Measurements from ENCODE around the gene NAALADL2.

Gene NAALADL2

DNA sequence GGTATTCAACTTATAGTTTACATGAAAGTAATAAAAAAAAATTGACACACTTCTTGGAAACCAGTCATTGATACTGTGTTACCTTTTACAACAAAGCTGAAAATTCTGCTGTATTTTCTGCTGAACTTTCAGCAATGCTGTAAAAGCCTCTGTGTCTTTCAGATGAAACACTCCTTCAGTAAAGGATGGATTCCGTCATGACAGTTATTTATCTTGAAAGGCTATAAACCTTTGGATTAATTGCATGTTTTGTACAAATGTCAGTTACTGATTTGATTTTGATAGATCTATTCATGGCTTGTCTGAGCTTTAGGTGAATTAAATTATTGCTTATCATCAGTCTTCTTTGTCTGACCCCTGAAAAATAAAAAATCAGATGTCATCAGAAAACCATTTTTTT is 355.1 kb downstream of the NAALADL2 start:
- DNase-seq = no peak

DNA sequence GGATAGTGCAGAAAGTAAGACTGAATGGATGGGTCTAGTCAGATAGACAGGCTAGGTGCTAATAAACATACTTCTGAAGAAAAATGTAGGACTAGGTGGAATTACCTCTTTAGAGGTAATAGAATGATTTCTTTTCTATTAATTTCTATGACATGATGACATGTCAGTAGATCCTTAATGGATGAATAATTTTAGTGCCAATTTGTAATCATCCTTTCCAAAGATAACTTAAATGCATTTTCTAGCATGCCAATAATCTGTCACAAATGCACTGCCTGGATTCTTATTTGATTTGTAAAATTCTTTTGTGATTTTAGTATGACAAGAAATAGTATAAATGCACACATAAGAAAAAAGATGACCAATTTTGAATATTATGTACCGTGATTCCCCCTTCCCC is 356.7 kb downstream of the NAALADL2 start:
- no peak for DNase-seq

DNA sequence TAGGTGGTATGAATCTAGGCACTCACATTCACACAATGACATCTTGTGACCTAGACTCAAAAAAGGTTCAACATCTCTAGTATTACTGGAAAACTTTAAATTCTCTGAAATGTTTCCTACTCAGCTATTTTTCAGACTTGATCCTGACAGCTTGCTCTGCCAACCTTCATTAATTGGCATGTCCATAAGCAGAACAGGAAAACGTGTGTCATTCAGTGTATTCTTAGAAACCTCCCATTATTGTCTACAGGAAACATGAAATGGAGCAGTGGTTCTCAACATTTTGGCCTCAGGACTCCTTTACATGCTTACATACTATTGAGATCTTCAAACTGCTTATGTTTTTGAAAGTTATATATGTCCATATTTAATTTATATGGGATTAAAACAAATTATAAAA is 363.2 kb downstream of the NAALADL2 start:
- no peak for DNase-seq

DNA sequence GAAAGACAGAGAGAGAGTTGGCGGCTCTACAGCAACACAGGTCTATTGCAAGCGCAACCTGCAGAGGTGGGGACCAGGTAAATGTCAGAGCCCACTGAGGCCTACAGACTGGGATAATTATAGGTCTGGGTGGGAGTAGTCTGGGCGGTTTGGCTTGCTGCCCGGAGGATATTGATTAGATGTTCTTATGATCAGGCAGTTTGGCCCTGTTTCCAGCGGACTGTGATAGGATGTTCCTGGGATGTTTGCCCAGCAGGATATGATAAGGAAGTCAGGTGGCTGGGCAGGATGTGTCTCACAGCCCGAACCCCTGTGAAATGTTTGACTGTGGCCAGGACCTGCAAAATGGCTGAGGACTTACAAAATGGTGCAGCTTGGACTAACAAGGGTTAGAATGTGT is 364.9 kb downstream of the NAALADL2 start:
- no peak for DNase-seq

DNA sequence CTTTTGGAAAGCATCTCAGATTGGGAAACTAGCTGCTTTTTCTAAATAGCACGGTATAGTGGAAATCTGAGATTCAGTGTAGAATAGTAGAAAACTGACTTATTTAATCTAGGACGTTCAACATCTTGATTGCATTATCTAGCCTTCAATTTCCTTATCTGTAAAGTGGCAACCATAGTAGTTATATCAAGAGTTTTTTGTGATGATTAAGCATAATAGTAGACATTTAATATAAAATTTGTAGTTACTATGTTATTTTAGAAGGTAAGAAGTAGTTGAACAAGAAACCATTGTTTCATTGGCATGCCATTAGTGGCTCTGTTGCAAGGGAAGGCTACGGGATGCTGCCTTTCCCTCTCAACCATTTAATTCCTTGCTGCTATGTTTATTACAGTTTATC is 367.3 kb downstream of the NAALADL2 start:
- DNase-seq = no peak

DNA sequence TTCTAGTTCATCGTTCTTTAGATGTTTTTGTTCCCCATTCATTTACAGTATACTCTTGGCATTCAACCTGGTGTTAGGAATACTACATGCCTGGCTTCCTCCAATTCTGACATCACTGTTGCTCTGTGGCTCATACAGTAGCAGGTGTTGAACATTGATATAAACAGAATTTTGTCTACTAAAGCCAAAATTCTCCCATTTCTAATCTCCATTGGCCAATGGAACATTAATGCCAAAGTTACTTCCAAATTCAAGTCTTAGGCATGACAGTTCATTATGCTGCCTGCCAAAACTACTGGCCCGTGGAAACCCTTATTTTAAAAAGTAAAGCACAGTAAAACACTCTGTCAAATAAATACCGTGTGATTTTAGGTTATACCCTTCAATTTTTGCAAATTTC is 368.0 kb downstream of the NAALADL2 start:
- DNase-seq = no peak

DNA sequence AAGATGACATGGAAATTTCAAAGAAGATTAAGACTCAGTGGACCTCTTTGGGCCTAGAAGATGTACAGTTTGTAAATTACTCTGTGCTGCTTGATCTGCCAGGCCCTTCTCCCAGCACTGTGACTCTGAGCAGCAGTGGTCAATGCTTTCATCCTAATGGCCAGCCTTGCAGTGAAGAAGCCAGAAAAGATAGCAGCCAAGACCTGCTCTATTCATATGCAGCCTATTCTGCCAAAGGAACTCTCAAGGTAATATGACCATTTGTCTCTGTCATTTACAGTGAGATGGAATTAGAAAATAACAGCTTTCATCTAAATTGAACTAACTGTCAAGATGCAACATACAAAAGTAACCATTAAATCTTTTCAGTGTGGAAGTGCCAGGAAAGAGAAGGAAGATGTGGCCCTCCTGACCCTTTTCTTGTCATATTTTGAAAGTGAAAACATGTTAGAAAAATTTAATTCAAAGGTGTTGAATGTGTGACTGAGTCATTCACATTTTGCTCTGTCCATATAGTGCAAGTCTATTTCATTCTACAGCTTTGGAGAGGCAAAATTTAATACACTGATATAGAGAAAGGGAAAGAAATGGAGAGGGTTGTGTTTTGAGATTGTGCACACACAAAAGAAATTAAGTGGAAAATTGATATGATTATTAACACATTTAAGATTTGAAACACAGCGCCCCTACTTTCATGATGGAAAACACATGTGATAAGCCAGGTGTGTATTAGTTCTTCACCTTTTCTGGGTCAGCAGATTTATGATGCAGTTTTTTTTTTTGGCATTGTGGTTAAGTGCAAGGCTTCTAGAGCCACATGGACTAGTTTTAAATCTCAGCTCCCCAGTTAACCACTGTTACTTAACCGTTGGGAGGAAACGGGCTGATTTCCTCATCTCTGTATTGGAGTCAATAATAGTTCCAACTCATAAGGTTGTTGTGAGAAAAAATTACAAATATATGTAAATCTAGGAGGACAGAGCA is 375.1 kb downstream of the NAALADL2 start:
- no peak for DNase-seq

DNA sequence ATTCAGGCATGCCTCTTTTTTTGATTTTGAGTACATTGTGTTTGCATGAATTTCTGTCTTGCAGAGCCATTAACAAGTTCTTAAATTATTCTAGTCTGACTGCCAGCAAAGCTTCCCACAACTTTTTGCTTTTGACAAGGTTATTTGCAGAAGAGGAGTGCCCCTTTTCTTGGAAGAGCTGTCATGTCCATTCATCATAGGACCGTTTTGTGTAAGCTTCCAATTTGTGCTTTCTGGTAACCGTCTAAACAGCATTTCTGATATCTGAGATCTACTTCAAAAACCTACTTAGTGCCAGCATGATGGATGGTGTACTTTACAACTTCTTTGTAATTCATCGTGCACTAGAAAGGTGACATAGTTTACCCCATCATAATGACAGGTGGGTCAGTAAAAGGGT is 379.7 kb downstream of the NAALADL2 start:
- no peak for DNase-seq

DNA sequence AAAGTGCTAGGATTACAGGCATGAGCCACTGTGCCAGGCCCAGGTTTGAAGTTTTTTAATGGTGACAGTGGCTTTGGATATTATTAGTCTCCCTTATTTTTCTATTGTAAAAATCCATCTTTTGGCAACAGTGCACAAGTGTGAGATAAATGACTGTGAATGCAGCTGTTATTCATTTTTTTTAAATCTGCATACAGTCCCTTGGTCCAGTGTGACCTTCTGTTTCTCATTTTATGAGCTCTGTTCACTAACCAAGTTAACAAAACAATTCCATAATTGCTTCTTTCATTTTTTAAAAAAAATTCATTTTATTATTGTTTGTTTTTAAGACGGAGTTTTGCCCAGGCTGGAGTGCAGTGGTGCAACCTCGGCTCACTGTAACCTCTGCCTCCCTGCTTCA is 381.8 kb downstream of the NAALADL2 start:
- DNase-seq = no peak

DNA sequence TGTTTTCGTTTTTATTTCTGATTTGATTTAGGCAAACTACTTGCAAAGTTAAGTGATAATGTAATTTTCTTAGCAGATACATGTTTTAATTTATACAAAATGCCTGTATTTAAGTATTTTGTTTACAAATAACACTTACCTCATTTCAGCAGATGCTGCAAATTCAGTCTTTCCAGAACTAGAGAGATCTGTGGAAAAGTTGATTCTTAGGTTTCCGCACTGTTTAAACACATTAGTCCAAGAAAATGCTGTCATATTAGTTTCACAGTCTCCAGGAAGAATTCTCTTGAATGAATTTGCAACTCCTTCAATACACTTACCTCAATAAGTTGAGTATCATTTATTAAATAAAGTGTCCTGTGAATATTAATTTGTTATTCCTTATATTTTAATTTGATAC is 383.1 kb downstream of the NAALADL2 start:
- no peak for DNase-seq

DNA sequence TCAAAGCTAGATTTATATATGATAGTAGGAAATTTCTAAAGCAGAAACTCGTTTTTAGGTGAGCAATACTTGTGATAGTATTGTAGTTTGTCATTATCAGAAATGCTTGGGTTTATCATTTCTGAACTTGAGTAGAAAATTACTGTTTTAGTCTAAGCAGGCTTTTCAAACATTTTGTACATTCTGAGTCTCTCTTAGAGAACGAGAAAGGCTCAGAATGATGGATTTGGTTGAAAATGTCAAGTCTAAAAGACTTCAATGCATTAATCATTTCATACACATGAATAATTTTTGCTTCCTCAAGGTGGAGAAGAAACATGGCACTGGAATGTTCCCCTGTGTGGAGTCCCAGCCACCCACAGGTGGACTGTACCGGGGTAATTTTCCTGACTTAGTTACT is 387.1 kb downstream of the NAALADL2 start:
- DNase-seq = no peak

DNA sequence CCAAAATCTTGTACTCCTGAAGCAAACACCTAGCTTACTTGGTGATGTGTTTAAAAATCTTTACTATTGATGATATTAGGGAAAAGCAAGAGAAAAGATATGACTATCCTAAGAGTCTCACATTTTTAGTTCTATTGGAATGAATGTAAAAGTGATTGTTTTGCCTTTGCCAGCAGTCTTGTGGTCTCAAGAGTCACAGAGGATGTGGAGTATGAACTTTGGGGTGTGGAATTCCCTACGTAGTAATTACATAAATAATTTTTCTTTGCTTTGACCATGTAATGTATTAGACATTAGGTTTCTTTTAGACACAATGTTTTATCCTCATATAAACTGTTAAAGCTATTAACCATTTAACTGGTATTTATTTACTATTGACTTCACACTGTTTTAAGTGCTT is 387.6 kb downstream of the NAALADL2 start:
- DNase-seq = no peak

DNA sequence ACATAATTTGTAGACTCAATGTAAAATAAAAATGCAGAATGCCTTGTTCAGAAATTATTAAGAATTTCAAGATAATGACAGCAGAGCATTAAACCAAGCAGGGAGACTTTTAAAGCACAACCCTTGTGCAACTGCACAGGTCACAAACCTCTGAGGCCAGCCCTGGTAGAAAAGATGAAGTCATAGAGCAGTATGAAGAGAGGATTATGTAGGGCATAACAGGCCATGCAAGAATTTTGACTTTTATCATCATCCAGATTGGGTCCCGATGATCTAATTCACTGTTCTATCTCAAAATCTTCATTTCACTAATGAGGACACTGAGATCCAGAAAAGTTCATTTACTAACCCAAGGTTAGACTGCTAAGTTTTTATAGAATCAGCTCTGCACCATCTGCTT is 388.5 kb downstream of the NAALADL2 start:
- DNase-seq = no peak

DNA sequence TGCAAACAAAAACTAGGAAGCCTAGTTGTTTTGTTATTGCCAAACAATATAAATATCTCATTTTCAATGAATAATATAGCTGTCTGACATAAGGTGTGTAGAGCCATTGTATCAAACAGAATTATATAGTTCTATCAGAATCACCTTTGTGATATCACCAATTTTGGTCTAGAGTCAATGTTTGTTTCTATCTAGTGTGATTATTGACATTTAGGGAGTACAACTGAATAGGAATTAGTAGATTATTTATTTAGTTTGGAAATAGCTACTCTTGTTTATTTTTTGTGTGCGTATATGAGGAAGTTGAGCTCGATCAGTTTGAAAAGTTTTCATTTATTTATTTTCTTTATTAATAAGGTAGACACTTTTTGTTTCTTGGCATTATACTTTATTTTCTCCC is 389.7 kb downstream of the NAALADL2 start:
- no peak for DNase-seq

DNA sequence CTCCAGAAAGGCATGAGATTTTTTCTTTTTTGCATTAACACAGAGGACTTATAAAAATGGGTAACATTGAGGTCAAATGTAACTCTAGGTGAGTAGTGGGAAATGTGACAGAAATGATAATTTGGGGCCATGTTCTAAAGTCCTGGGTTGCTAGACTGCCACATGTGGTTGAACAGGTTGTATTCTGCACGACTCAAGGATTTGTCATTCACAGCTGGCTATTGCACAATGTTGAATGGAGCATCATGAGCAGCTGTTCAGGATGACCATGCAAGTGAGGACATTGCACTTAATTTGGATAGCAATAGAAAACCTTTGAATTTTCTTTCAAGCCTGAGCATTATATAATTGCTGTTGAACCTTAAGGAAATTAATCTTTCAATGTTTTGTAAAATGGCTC is 396.6 kb downstream of the NAALADL2 start:
- no peak for DNase-seq

DNA sequence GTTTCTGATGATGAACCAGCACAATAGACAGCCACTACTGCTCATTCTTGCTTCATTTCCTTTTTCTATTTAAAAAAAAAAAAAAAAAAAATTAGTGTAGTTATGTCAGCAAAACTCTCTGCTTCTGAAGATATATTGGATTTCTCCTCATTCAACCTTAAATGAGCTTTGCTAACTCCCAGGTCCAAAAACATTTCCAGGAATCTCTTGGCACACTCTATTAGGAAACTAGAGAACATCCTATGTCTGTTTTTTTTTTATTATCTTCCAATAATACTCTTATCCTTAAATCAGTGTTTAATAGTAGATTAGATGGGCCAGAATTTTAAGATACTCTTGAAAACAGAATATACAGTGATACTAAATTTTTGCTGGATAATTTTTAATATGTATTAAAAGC is 398.0 kb downstream of the NAALADL2 start:
- no peak for DNase-seq

DNA sequence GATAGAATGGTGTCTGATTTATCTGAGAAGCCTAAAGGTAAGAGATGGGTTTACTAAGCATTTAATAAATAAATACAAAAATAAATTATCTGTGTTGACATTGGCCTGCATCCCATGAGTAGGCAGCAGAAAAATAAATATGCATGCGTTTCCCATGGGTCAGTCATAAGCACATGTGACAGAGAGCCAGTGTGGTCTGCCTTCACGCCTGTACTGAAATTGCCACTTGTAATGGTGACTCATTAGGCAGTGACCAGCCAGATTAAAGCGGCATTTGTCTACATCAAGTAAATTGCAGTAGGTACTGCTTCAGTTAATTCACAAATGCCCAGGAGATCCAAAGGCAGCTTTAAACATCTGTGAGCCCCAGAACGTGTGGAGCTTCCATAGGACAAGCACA is 399.6 kb downstream of the NAALADL2 start:
- DNase-seq = no peak

DNA sequence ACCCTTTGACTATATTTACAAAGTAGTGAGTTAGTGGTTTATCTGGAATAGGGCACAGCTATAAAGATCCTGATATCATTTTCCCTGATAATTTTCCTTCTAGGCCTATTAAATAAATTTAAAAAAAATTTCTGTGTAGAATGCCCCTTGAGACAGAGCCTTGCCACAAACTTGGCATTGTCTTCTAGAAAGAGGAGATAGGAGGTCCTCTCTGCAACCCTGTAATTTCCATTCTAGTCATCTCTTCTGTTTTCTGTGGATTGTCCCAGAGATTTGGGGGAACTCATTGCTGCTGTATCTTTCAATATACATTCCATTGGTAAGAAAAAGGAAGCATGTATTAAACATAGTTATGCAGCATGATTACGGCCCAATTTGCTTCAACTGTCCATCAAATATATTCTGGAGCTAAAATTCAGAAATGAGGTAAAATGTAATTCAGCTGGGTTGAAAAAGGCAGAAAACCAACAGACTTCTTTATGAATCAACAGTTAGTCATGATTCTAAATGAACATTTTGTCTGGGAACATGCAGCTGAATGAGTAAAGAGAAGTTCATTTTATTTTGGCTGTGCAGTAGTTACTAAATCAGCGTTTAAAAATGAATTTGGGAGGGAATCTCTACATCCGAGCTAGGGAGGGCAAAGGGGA is 401.1 kb downstream of the NAALADL2 start:
- DNase-seq = no peak

DNA sequence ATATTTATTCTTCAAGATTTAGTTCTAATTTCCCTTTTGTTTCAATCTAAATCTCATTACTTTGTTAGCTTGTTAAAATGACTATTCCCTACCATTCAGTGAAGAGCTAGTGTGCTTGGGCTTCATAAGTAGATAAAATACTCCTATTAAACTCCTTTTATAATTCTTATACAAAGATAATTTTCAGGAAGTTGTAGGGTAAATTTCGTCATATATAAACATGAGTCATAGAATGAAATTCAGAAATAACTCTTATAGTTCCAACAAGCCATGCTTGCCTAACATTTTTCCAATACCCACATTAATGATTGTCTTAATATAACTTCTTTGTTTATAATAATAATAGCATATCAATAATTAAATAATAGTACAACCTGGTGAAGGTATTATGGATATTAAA is 407.3 kb downstream of the NAALADL2 start:
- DNase-seq = no peak

DNA sequence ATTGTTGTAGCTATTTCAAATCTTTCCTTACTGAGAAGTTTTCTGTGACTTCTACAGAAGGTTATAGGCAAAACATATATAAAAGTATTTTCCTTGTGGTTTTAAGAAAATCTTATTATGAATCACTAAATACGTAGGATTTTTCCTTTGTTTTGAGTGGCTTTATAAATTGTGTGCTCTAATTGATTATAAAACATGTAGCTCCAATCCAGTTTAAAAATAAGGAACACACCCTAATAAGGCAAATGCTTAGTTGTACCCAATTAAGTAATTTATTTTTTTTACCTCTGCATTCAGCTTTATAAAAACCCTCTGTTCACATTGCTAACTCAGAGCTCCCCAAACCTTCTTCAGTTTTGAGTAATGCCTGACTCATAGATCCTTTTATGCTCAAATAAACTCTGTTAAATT is 408.0 kb downstream of the NAALADL2 start:
- DNase-seq = no peak

DNA sequence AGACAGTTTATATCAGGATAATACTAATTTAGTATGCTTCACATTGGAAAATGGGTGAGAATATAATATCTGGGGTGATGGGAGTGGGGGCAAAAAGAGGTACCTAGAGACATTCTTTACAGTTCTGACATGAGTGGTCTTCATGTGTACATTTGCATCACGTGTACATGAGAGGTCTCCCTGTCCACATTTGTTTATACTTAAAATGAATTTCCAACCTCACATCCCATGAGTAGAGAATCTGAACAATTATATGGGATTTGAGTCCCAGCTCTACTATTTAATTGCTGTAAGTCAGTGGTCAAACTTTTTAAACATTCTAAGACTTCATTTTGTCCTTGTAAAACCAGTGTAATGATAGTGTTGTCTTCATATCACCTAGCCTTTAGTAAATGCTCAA is 408.4 kb downstream of the NAALADL2 start:
- no peak for DNase-seq

DNA sequence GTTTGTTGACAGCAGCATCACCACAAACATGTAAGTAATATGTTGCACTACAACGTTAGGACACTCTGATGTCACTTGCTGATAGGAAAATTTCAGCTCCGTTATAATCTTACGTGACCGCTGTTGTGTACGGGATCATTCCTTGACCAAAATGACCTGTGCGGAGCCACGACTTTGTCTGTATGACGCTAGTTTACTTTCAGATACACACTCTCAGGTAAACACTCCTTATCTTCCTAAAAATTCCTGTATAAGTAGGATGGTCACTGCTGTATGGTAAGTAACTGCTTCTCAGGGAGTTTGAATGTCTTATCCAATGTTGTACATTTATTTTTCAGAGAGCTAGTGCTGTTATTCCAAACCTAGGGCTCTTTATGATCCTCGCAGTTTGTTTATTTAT is 410.3 kb downstream of the NAALADL2 start:
- no peak for DNase-seq

DNA sequence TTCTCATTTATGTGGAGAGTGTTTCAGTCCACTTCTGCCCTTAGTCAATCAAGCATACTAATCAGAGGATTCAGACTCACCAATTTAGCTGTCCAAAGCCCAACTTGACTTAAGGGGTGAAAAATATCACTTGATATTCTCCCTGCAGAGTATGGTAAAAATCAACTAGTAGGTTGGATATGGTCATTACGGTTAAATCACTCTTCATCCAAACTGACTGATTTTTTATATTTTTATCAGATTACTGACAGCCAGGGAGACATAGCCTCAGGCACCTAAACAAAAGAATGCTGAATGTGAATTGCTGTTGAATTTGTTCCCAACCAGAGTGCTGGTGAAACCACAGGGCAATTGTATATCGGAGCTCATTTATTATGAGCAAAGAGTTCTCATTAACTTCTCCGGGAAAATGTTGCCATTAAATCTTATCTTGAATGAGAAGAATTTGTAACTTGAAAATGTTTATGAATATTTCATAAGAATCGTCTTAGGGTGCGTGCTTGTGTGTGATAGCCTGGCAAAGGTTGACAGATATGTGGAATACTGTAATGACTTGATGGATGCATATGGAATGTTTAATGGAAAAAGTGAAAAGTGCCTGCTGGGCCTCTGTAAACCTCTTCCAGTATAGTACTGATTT is 411.2 kb downstream of the NAALADL2 start:
- no peak for DNase-seq

DNA sequence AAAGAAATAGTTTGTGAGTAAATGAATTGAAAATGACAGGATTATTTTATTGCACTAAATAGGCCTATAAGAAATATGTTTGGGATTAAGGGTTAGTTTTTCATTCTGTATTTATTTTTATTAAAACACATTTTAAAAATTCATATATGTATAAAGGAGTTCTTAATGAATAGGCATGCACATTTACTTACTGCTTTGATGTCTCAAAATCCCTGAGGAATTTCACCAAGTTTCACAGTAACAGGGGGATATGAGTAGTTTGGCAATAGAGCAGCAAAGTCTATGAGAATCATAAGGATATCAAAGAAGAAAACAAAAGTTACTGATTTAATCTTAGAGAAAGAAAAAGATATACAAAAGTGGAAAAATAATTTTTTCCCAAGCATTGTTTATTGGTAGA is 411.7 kb downstream of the NAALADL2 start:
- no peak for DNase-seq

Data from SIG-M5 (cell line).